ENCODE data around the gene ZBTB9.

ZBTB9 gene

GRCh38 chr6:33502486-33502885 is 48.1 kb downstream of the ZBTB9 start:
- Histone ChIP-seq H3K9me2 (replicated peaks; ENCODE audit: insufficient read depth, low read length) (no peaks in the 10 kb centered on the region), H3F3A (ENCODE audit: insufficient read depth, low read length) (no peaks in the 10 kb centered on the region), H3K4me3 (ENCODE audit: low read length) (no peak overlapping the region), H3K79me2 (ENCODE audit: low read length) (no peaks in the 10 kb centered on the region), H3K27ac (ENCODE audit: low read length) (no peak overlapping the region), H3K4me1 (ENCODE audit: low read length) (no peaks in the 10 kb centered on the region), H4K20me1 (ENCODE audit: insufficient read depth, low read length) (no peaks in the 10 kb centered on the region), H3K27me3 (replicated peaks; ENCODE audit: insufficient read depth, low read length) (no peaks in the 10 kb centered on the region), H3K4me2 (ENCODE audit: low read depth, low read length) (no peak overlapping the region), H2AFZ (ENCODE audit: low read length) (no peak overlapping the region), H3K36me3 (replicated peaks; ENCODE audit: insufficient read depth, low read length) (no peaks in the 10 kb centered on the region), H3K9me3 (replicated peaks; ENCODE audit: insufficient read depth, low read length) (no peaks in the 10 kb centered on the region), H3K9ac (ENCODE audit: low read length) (no peak overlapping the region)
- TF ChIP-seq EZH2phosphoT487 (IDR thresholded peaks at IDR 0.05; ENCODE audit: low read length), result no peak
- no peak for TF ChIP-seq CTCF (IDR thresholded peaks at IDR 0.05; ENCODE audit: low read length)
- no peak for TF ChIP-seq EZH2 (optimal IDR thresholded peaks at IDR 0.05; ENCODE audit: low read depth, low read length)
- no peak for DNase-seq

- Histone ChIP-seq H3K9me2 (replicated peaks; ENCODE audit: insufficient read depth, low read length) (no peaks in the 10 kb centered on the region), H3F3A (ENCODE audit: insufficient read depth, low read length) (no peaks in the 10 kb centered on the region), H3K27me3 (replicated peaks; ENCODE audit: insufficient read depth, low read length) (no peaks in the 10 kb centered on the region), H3K4me2 (ENCODE audit: low read depth, low read length) (no peak overlapping the region), H3K27ac (ENCODE audit: low read length) (no peak overlapping the region), H4K20me1 (ENCODE audit: insufficient read depth, low read length) (no peaks in the 10 kb centered on the region), H3K9me3 (replicated peaks; ENCODE audit: insufficient read depth, low read length) (no peaks in the 10 kb centered on the region), H3K4me1 (ENCODE audit: low read length) (no peaks in the 10 kb centered on the region), H3K9ac (ENCODE audit: low read length) (no peak overlapping the region), H2AFZ (ENCODE audit: low read length) (no peak overlapping the region), H3K36me3 (replicated peaks; ENCODE audit: insufficient read depth, low read length) (no peaks in the 10 kb centered on the region), H3K4me3 (ENCODE audit: low read length) (no peak overlapping the region), H3K79me2 (ENCODE audit: low read length) (no peaks in the 10 kb centered on the region)
- TF ChIP-seq EZH2phosphoT487 (IDR thresholded peaks at IDR 0.05; ENCODE audit: low read length) (no peak), EZH2 (optimal IDR thresholded peaks at IDR 0.05; ENCODE audit: low read depth, low read length) (no peak), CTCF (IDR thresholded peaks at IDR 0.05; ENCODE audit: low read length) (no peak)
- DNase-seq, result no peak
Observed at GRCh38 chr6:33504486-33504885, 50.1 kb downstream of the ZBTB9 start.

- H3K36me3 ChIP-seq (replicated peaks; ENCODE audit: insufficient read depth, low read length), result no peaks in the 10 kb centered on the region
- H3K27me3 ChIP-seq (replicated peaks; ENCODE audit: insufficient read depth, low read length), result no peaks in the 10 kb centered on the region
- H2AFZ ChIP-seq (ENCODE audit: low read length), result no peak overlapping the region
- H3K9ac ChIP-seq (ENCODE audit: low read length), result no peak overlapping the region
- no peaks in the 10 kb centered on the region for H4K20me1 ChIP-seq (ENCODE audit: insufficient read depth, low read length)
- DNase-seq, result no peak
- no peak overlapping the region for H3K27ac ChIP-seq (ENCODE audit: low read length)
- no peaks in the 10 kb centered on the region for H3K79me2 ChIP-seq (ENCODE audit: low read length)
- H3K4me3 ChIP-seq (ENCODE audit: low read length), result no peak overlapping the region
- no peak overlapping the region for H3K4me2 ChIP-seq (ENCODE audit: low read depth, low read length)
- no peaks in the 10 kb centered on the region for H3K9me3 ChIP-seq (replicated peaks; ENCODE audit: insufficient read depth, low read length)
- TF ChIP-seq EZH2 (optimal IDR thresholded peaks at IDR 0.05; ENCODE audit: low read depth, low read length) (no peak), EZH2phosphoT487 (IDR thresholded peaks at IDR 0.05; ENCODE audit: low read length) (no peak), CTCF (IDR thresholded peaks at IDR 0.05; ENCODE audit: low read length) (no peak)
- no peaks in the 10 kb centered on the region for H3K9me2 ChIP-seq (replicated peaks; ENCODE audit: insufficient read depth, low read length)
- H3F3A ChIP-seq (ENCODE audit: insufficient read depth, low read length), result no peaks in the 10 kb centered on the region
- H3K4me1 ChIP-seq (ENCODE audit: low read length), result no peaks in the 10 kb centered on the region
Observed at GRCh38 chr6:33505548-33506370, 51.4 kb downstream of the ZBTB9 start.
